GM19193 (cell line): Measurements from ENCODE around the gene SLC12A3.

Source experiments
- POLR2A ChIP-seq: IDR thresholded peaks from 4 replicates; pipeline ENCODE4 v1.6.1; 2011; ENCODE audit not compliant: insufficient read depth, insufficient read length; ENCODE audit errors: extremely low read depth

Gene SLC12A3

DNA sequence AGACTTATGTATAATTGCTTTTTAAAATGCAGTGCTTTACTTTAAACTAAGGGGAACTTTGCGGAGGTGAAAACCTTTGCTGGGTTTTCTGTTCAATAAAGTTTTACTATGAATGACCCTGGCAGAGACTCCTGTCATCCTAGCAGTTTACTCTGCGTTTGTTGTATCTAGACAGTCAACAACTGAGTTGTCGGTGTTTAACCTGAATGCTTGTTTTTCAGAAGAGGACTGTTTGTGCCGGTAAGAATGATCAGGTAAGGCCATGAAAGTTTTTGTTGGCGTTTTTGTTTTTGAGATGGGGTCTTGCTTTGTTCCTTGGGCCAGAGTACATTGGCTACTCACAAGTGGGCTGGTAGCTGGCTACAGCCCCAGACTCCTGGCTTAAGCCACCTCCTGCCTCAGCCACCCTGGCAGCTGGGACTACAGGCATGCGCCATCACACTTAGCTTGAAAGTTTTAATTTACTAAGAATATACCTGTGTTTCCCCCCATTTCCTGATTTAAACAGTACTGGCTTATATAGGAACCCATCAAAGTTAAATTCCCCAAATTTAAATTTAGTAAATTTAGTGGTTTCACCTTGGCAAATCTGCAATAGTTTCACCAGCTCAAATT is 78.9 kb downstream of the SLC12A3 start:
- TF ChIP-seq POLR2A: no peak

DNA sequence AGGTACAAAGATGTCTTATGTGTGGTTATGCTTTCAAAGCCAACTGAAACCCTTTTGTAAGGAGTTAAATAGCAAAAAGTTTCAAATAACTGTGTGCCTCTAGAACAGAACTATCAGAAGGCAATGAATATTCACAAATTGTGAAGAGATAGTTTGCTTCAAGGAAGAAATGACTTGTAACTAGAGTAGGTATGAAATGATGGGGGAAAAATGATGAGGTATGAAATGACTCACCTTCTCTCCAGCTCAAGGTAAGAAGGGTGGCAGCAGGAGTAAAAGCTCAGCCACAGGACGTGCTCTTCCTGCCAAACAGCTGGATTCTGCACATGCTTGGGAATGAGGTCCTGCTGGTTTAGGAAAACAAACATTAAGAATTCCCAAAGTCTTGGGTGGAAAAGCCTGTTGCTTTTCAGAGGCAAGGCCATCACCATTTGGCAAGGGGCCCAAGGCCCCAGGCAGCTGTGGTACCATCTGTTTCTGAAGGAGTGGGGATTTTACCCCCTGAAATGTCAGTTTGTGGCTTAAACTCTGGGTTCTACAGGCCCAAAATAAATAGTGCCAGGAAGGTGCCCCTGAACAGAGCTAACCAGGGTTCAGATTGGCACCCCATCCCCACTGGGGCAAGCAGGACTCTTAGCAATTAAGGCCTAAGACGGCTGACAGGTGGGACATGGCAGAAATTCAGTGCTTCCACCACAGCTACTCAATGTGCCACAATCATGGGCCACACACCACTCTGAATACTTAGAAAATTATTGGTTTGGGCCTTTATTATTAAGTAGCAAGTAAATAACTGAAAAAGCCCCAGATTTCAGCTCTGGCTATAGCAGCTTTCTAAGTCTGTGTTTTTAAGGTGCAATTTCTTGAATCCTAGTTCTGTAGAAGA is 80.2 kb downstream of the SLC12A3 start:
- peak; percentile 62 for TF ChIP-seq POLR2A

GRCh38 chr16:56945847-56946527 is 81.0 kb downstream of the SLC12A3 start:
- no peak for TF ChIP-seq POLR2A

GRCh38 chr16:56946767-56947603 is 82.0 kb downstream of the SLC12A3 start:
- TF ChIP-seq POLR2A: peak; percentile 64

DNA sequence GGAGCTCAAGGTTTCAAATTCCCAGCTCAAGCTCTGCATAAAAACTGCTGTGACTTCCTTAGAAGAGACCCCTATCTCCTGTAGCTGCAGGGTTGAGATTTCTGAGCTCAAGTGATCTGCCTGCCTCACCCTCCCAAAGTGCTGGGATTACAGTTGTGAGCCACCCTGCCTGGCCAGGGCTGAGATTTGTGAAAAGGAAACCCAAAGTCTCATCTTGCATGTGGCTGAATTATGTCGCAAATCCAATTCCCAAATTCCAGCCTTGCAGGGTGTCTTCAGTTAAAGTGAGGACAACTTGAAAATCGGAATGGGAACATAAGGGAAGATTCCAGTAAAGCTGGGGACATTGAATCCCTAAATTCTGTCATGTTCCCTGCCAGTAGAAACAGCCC is 82.6 kb downstream of the SLC12A3 start:
- no peak for TF ChIP-seq POLR2A

DNA sequence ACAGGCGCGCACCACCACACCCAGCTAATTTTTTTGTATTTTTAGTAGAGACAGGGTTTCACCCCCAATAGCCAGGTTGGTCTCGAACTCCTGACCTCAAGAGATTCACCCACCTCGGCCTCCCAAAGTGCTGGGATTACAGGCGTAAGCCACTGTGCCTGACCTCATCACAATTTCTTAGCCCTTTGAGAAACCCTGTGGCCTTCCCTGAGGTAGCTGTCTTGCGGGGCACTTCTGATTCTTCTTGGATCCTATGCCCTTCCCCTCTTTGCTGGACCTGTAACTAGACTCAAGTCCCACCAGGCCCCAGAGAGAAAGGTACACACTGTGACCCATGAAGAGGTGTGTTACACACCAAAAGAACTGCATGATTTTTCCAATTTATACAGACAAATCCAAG is 83.2 kb downstream of the SLC12A3 start:
- TF ChIP-seq POLR2A: no peak

GRCh38 chr16:56950051-56950450 is 85.0 kb downstream of the SLC12A3 start:
- no peak for TF ChIP-seq POLR2A

DNA sequence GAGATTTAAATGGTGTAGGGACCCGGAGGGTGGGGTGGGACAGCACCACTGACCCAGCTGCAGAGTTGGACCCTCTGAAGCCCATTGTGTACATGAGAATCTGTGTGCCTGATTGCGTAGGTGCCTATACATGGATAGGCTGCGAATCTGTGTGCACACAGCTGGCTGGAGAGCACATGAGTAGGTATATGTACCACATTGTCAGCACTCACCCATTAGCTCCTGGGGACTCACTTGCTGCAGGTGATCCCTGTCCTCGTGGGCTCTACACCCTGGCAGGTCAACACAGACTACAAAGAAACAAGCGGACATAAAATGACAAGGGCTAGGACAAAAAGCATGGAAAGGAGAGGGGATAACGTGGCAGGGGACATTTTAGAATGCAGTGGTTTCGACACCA is 85.4 kb downstream of the SLC12A3 start:
- TF ChIP-seq POLR2A: no peak

GRCh38 chr16:56950881-56951771 is 86.1 kb downstream of the SLC12A3 start:
- TF ChIP-seq POLR2A: no peak

GRCh38 chr16:56953006-56953405 is 88.0 kb downstream of the SLC12A3 start:
- no peak for TF ChIP-seq POLR2A

- no peak for TF ChIP-seq POLR2A
Measured at GRCh38 chr16:56956076-56956475, 91.1 kb downstream of the SLC12A3 start.

DNA sequence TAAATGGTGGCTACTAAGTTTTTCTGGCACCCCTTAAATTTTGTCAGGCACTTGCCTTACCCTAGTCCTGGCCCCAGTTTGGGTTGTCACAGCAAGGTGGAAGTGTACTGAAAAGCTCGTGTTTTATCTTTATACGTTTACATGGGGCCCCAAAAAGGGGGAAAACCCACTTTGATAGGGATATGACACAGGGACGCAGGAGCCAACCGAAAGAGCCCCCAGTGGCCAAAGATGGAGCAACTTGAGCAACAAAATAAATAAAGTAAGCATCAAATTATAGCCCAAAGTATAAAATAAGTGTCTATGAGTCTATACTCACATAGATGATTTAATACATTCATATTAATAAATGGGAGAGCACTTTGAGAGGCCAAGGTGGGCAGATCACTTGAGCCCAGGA is 91.7 kb downstream of the SLC12A3 start:
- TF ChIP-seq POLR2A: no peak

DNA sequence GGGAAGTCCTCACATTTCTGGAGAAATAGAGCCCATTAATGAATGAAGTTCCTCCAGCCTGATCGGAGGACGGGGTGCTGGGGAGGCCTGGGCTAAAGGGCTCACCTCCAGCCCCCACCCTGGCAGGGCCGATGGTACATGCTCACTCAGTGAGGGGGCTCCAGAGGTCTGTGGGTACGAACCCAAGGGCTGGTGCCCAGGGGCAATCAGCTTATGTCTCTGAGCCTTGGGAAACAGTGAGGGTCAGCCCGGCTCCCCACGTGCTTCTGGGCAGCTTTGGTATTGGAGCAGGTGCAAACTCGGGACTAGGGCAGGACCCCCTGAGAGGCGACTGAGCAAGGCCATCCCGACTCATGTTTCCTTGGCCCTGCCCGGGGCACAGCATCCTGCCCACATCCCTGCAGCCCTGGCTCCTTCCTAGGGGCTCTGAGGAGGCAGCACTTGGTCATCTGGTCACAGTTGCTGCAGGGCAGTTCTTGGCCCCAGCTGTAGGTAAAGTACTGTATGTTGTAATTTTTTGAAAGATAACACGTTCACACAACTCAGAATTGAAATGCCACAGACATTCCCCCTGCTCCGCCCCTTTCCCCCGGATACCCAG is 95.8 kb downstream of the SLC12A3 start:
- no peak for TF ChIP-seq POLR2A

GRCh38 chr16:56961386-56961785 is 96.4 kb downstream of the SLC12A3 start:
- no peak for TF ChIP-seq POLR2A

- no peak for TF ChIP-seq POLR2A
Measured at GRCh38 chr16:56961851-56962281, 96.9 kb downstream of the SLC12A3 start, which contains the start of gene CETP. CETP (plus strand) TSS chr16:56961950; CDS start chr16:56961980, 30 bp downstream.
